ENCODE results near the gene PVALB.

The PVALB gene

DNA sequence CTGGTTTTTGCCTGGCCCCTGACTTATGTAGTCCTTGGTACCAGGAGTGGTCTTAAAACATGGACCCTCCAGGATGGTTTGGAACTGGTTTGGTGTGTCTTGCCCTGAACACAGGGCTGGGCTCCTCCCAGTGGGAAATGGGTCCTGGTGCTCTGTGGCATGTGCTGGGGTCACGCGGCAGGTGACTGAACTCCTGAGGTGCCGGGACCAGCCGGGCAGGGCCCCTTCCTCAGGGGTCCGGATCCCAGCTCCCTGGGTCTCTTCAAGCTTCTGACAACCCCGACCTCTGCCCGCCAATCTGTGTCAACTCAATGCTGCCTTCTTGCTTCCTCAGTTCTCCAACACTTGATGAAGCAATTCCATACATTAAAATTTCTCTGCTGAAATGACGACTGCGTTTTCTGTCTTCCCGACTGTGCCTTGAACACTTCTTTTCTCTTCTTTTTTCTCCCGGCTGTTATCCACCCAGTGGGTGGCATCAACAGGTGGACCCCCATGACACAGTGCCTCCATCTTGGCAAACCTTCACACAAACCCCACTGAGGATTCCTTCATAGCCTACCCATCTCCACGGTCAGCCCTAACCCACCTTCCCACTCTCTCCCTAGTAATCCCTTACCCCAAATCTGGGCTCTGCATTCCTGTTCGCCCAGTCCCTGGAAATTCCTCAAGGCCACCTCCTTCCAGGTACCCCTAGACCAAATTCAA, 45.3 kb downstream of the PVALB start:
- DNase-seq, result peak; percentile 1

GRCh38 chr22:36770513-36771231, 46.2 kb downstream of the PVALB start:
- DNase-seq, result peak; percentile 15

GRCh38 chr22:36769541-36770512, 47.0 kb downstream of the PVALB start:
- peak; percentile 10 for DNase-seq

DNA sequence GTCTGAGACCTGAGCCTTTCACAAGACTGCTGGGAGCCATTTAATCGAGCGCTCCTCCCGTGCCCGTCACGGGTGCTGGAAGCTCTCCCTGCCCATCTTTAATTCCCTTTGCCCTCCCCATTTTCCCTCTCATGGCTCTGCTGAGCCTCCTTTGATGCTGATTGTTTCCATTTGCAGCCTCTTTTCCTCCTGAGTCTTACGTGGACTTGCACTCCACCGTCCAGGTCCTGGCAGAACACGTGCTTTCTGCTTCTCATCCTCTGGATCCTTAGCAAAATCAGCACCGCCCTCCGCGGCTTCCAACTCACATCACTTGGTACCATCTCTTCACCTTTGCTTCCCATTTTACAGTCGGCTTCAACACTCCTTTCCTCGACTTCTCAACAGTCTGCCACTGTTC, 48.2 kb downstream of the PVALB start:
- peak; percentile 3 for DNase-seq

DNA sequence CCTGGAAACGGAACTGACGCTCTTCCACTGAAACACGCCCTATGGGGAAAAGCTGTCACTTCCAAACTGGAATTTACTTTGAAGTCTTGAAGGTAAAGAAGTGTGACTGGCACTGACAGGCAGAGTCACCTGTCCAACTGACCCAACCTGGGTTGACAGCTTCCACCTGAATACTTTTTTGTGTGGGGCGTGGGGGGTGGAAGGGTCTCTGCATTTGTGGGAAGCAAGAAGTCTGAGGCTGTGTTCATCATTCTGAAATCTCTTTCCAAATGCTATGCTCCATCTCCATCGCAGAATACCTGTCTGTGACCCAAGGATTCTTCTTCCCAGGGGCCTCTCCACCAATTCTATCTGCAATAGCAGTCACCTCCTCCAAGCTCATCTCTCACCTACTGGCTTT, 48.7 kb downstream of the PVALB start:
- no peak for DNase-seq

DNA sequence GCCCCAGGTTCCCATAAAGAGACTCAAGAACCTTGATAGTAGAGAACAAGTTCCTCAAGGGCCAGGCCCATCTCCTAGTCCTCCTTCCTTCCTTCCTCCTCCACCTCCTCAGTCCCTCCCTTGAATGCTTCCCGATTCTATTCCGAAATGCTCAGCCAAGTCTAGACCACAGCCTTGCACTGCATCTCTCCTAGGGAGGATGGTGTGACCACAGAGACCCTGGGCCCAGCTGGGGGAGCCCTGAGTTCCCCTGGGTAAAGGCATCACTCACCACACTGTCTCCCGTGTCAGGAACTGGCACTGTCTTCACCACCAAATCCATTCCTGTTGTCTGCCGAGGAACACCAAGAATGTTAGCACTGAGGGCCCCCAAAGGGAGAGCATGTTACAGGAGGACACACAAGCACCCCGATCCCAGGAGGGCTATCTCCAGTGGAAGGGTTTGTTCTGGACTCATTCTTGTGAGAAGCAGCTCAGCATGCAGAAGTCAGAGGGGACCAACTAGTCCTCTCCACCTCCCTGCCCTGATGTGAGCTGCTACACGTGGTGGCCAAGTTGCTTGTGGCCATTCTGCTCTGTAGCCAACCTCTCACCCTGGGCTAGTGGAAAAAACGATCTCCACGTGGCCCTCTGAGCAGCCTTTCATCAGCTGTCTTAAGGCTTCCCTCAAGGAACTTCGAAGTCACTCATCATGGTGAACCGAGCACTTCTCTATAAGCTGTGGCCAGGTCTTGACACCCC, 49.6 kb downstream of the PVALB start:
- peak; percentile 8 for DNase-seq

DNA sequence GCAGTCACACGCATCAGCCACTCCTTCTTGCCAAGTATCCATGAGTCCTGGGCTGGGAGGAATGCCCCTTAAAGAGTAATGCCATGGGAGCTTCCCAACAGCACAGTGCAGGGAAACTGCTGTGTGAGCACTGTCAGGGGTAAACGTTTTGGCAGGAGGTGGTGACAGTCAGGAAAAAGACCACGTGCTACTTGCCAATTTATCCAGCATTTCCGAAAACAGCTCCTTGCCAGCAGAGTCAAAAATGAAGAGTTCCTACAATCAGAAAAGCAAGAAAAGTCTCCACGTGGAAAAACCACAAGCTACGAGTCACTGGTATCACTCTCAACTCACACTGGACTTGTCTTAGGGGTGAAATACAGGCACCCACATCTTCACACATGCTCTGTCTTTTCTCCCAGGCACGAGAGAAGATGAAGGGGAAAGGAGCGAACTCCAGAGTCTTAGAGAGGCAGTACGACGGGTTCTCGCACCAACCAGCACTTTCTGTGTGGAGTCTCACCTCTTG, 50.8 kb downstream of the PVALB start:
- no peak for DNase-seq

GRCh38 chr22:36765131-36765942, 51.5 kb downstream of the PVALB start:
- DNase-seq, result peak; percentile 18

DNA sequence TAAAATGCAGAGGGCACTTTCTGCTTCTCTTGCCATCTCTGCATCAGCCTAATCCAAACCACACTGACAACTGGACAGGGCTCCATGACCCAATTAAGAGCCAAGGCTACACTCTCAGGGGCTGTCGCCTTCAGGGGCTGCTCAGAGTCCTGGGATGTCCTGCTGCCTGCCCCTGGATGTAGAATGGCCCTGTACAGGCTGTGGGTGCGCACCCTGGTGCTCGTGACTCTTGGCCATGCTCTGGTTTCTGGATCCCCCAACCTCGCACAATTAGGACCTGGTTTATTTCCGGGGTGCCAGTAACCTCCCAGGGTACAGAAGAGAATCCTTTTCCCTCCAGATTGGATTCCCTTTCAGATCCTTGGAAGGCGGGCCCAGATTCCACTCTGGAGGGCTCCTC, 52.2 kb downstream of the PVALB start:
- DNase-seq, result peak; percentile 5

DNA sequence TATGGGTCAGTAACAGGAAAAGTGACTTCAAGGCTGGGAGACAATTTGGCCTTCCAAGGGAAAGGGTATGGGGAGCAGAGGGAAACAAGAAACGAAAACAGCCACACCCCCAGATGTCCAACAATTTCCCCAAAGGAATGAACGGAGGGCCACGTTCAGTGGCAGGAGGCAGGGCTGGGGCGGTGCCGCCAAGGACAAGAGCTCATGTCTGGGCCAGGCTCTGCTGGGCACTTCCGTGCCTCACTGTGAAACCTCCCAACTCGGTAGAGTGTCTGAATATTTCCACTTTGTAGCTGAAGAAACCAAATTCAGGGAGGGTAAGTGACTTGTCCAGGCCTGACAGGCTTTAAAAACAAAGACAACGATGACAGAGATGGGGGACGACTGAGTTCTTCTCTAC, 52.8 kb downstream of the PVALB start:
- peak; percentile 7 for DNase-seq

- DNase-seq, result peak; percentile 9
These were observed 53.3 kb downstream of the PVALB start for GRCh38 chr22:36763576-36763975.

- DNase-seq, result peak; percentile 46
These were observed 54.1 kb downstream of the PVALB start for GRCh38 chr22:36762687-36763260.

- DNase-seq, result peak; percentile 8
These were observed 55.1 kb downstream of the PVALB start for GRCh38 chr22:36761553-36762240.

DNA sequence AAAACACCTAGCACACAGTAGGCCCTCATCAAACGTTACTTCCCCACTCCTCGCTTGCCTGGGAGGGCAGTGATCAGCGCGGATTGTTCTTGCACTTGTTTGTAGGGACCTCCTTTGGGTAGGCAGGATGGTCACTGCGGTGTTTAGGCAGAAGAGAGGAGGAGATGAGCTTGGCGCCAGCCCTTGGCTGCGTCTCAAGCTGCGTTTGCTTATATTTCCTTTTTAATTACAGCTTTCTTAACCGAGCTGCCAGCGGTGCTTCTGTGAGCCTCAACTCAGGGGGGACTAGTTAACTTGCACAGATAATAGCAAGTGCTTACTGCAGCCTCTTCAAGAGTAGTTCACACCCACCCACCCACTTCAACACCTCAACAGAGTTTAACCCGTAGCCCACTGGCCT, 56.0 kb downstream of the PVALB start:
- peak; percentile 11 for DNase-seq

DNA sequence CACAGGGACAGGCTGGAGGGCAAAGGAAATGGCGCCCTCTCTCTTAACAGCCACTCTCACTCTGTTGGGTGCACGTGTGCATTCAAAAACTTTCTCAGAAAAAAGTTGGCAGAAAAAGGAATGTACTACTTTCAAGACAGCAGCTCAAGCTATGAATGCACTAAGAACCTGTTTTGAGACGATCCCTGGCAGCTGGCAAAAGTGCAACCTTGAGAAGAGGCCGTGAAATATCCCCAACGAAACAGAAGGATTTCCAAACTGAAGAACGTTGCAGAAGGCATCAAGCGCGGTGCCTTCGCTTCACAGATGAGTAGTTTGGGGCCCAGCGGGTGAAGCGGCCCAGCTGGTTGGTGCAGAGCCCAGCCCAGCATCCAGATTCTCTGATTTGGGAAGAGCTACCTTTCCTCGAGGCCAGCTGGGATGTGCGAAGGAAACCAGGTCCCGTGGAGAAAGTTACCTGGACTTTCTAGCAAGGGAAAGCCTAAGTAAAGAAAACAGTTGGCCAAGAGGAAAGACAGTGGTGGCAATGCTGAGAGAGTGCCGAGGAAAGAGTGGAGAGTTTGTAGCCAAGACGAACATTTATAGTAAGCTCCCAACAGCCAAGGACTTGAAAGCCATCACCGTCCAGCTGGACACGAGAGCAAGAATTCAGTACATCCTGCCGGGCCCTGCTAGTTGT, 57.2 kb downstream of the PVALB start:
- no peak for DNase-seq

DNA sequence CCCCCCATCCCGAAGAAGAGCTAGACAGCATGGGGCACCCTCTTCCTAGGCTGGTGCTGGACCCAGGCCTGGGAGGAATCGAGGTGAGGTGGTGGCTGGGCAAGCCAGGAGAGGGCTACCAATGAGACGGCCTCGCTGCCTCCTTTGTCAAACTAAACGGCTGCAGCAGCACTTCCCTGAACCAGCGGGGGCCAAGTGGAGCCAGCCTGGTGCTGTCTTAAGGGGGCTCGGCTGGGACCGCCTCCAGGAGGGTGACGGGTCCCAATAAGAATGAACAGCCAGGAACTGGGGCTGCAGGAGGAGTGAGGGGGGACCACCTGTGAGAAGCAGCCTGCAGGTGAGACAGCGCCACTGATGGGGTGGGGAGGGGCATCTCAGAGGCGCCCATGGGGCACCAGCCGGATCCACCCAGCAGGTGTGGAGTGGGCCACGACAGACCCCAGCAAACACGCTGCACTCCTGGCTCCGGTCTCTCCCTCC, 58.0 kb downstream of the PVALB start:
- DNase-seq, result peak; percentile 11

GRCh38 chr22:36757668-36758211, 59.1 kb downstream of the PVALB start:
- DNase-seq, result peak; percentile 71

DNA sequence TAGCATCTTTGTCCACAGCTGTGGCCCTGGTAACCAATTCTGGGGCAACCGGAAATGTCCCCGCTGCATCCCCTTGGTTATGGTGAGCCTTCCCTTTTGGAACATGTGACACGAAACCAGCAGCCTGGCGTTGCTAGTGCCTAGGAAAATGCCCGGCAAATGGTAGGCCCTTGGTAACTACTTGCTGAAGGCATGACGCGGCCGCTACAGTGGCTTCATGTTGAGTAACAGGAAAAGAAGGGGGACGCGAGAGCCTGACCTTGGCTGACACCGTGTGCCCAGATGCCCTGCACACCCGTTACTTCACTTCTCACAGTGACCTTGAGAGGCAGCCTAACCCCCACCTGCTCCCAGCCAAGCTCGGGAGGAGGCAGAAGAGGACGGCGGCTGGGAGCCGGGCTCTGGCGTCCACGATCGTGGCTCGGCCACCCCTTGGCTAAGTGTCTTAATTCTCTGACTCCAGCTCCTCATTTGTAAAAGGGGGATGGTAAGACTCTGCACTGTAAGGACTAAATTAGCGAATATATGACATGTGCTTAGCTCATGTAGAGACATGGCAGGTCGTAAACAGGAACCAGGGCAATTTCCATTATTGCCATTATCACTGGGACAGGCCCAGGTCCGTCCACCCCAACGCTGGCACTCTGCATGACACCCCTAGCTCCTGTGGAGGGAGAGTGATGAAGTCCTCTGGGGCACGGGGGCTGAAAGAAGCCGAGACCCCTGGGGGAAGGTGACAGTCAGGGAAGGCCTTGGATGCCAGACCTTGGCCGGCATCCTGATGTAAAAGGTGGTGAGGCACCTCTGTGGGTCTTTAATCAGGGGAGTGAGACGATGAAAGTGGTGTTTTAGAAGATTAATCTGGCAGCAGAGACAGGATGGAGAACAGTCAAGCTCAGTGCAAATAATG, 59.8 kb downstream of the PVALB start:
- DNase-seq, result no peak

Data from femur (tissue), 1 donor.